CD4-positive, alpha-beta memory T cell (primary cell): ENCODE data around the gene AVEN. TPM values are rescaled to one million over a fixed set of nuclear protein-coding genes. Genes with fewer than 3 reads are reported as not detected.

Experiments
- CTCF ChIA-PET: fragments of 350-600 bp; sonication (Branson Sonifier 250); formaldehyde crosslinking; loops from one replicate; lab custom pipeline; 2021; ENCODE audit warnings: inconsistent platforms; ENCODE audit not compliant: partially characterized antibody; lab: Charles Lee
- POLR2A ChIA-PET: fragments of 350-600 bp; sonication (Branson Sonifier 250); formaldehyde crosslinking; loops from one replicate; lab custom pipeline; 2021; ENCODE audit not compliant: partially characterized antibody; lab: Charles Lee
- DNase-seq, 5 donors: peaks; one replicate each; pipeline versions ENCODE4 v3.0.0 to v3.0.0-alpha.2; 2020 to 2022; ENCODE audit warnings: mixed read lengths in 1 of 5
- H3K27ac ChIP-seq: one replicate; pipeline ENCODE4 v1.7.0; 2013; ENCODE audit warnings: low read depth, low read length
- H3K27me3 ChIP-seq: 2 replicates; pipeline ENCODE4 v1.7.0; 2013; ENCODE audit warnings: mild to moderate bottlenecking, low read length, moderate library complexity; ENCODE audit not compliant: insufficient read depth
- H3K36me3 ChIP-seq: 2 replicates; pipeline ENCODE4 v1.7.0; 2013; ENCODE audit warnings: mild to moderate bottlenecking, low read length, moderate library complexity; ENCODE audit not compliant: insufficient read depth
- H3K4me1 ChIP-seq: 2 replicates; pipeline ENCODE4 v1.7.0; 2013; ENCODE audit warnings: mild to moderate bottlenecking, low read length, moderate library complexity; ENCODE audit not compliant: insufficient read depth
- H3K4me3 ChIP-seq, 2 donors: one replicate each; pipeline ENCODE4 v1.7.0; 2013; ENCODE audit warnings: low read length in 2 of 2, mild to moderate bottlenecking in 1 of 2
- H3K9me3 ChIP-seq, 2 donors: one replicate each; pipeline ENCODE4 v1.7.0; 2013; ENCODE audit warnings: low read length in 2 of 2, control low read depth in 1 of 2; ENCODE audit not compliant: control insufficient read depth in 1 of 2
- H3K27ac Mint-ChIP-seq, 7 donors: one replicate each; pipeline ENCODE4 v1.8.0; 2020 to 2021; ENCODE audit warnings: mixed read lengths in 7 of 7, mild to moderate bottlenecking in 6 of 7, inconsistent platforms in 3 of 7, moderate library complexity in 3 of 7
- H3K27me3 Mint-ChIP-seq, 2 donors: one replicate each; pipeline ENCODE4 v1.8.0; 2020 to 2021; ENCODE audit warnings: mixed read lengths in 2 of 2
- H3K36me3 Mint-ChIP-seq, 2 donors: one replicate each; pipeline ENCODE4 v1.8.0; 2020 to 2021; ENCODE audit warnings: mixed read lengths in 2 of 2, inconsistent platforms in 1 of 2, mild to moderate bottlenecking in 1 of 2
- H3K4me1 Mint-ChIP-seq, 4 donors: one replicate each; pipeline ENCODE4 v1.8.0; 2020 to 2021; ENCODE audit warnings: mixed read lengths in 4 of 4, mild to moderate bottlenecking in 1 of 4
- H3K4me3 Mint-ChIP-seq, 8 donors: one replicate each; pipeline ENCODE4 v1.8.0; 2020 to 2021; ENCODE audit warnings: mixed read lengths in 8 of 8, mild to moderate bottlenecking in 7 of 8, moderate library complexity in 6 of 8, inconsistent platforms in 3 of 8
- H3K9me3 Mint-ChIP-seq, 8 donors: one replicate each; pipeline ENCODE4 v1.8.0; 2020 to 2021; ENCODE audit warnings: mixed read lengths in 8 of 8, mild to moderate bottlenecking in 5 of 8, inconsistent platforms in 3 of 8, moderate library complexity in 1 of 8
- intact Hi-C: fragments of 100-400 bp; cut with micrococcal nuclease; formaldehyde crosslinking; loops from one replicate; pipeline ENCODE4 v1.15.1; 2023
- polyA plus RNA-seq, 2 donors: library from polyadenylated mRNA; unstranded; fragments of 300-500 nt; fragmentation: Illumina TruSeq; gene quantifications; one replicate each; pipeline ENCODE4 v1.2.3, GENCODE V29; 2021
- total RNA-seq, 2 experiments: library from RNA; stranded (reverse); gene quantifications; one replicate each; pipeline ENCODE4 v1.2.3, GENCODE V29; 2021

Gene AVEN
- total and polyA plus RNA-seq, 4 experiments from 2014 or later, result 7.1 to 12.6 (median 9.9) TPM

DNA sequence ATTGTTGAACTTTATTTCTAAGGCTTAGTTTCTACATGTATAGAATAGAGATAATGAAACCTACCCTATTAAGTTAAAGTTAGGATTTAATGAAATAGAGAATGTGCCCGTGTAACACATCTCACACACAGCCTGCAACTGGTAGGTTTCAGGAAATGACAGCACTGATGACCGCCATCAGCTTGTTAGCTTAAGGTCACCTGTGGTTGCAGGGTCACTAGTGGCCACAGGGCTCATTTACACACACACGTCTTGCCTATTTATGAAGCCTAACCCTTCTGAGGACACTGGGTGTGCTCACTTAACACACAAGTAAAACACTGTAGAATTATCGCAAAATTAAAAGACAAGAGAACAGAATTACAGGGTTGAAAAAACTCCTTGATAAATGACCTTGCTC, 50.6 kb downstream of the AVEN start:
- H3K27ac Mint-ChIP-seq, result no peak overlapping the region
- H3K4me1 ChIP-seq, result no peaks in the 10 kb centered on the region
- H3K27me3 ChIP-seq, result no peaks in the 10 kb centered on the region
- peaks cover 0 to 2% (median under 1%) of the 10 kb centered on the region in 4 donors for H3K4me1 Mint-ChIP-seq
- CTCF ChIA-PET, result no interaction called here
- peaks cover 0 to 9% of the 10 kb centered on the region in 2 donors for H3K36me3 Mint-ChIP-seq
- DNase-seq, result no peak
- no peaks in the 10 kb centered on the region for H3K9me3 ChIP-seq
- no peak overlapping the region for H3K4me3 Mint-ChIP-seq
- no peaks in the 10 kb centered on the region for H3K36me3 ChIP-seq
- H3K27ac ChIP-seq, result no peak overlapping the region
- no peaks in the 10 kb centered on the region for H3K9me3 Mint-ChIP-seq
- intact Hi-C loops, result no loop called here
- POLR2A ChIA-PET, result no interaction called here
- H3K27me3 Mint-ChIP-seq, result no peaks in the 10 kb centered on the region
- no peak overlapping the region for H3K4me3 ChIP-seq

DNA sequence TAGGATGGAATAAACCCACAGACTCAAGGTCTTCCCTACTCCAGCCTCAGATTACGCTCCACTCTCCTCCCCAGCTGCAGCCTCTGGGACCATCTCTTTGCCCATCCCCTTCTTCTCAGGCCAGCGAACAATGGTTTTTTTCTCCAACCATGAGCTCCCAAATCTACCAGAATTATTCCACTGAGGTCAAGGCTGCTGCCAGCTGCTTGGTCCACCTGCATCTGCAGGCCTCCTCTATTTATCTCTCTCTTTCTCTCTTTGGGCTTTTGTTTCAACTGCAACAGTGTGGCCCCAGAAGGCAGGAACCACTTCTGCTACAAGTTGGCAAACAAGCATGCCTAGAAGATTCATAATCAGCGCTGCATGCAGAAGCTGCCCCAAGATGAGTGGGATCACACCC, 51.6 kb downstream of the AVEN start:
- no peak overlapping the region for H3K4me3 Mint-ChIP-seq
- intact Hi-C loops, result no loop called here
- CTCF ChIA-PET, result no interaction called here
- Histone ChIP-seq H3K36me3 (no peaks in the 10 kb centered on the region), H3K4me1 (no peaks in the 10 kb centered on the region), H3K27me3 (no peaks in the 10 kb centered on the region), H3K4me3 (no peak overlapping the region), H3K9me3 (no peaks in the 10 kb centered on the region), H3K27ac (no peak overlapping the region)
- POLR2A ChIA-PET, result no interaction called here
- H3K4me1 Mint-ChIP-seq, result peaks cover 0 to 2% (median 0%) of the 10 kb centered on the region in 4 donors
- no peak for DNase-seq
- H3K27me3 Mint-ChIP-seq, result no peaks in the 10 kb centered on the region
- H3K9me3 Mint-ChIP-seq, result no peaks in the 10 kb centered on the region
- no peak overlapping the region for H3K27ac Mint-ChIP-seq
- peaks cover 0 to 5% of the 10 kb centered on the region in 2 donors for H3K36me3 Mint-ChIP-seq

DNA sequence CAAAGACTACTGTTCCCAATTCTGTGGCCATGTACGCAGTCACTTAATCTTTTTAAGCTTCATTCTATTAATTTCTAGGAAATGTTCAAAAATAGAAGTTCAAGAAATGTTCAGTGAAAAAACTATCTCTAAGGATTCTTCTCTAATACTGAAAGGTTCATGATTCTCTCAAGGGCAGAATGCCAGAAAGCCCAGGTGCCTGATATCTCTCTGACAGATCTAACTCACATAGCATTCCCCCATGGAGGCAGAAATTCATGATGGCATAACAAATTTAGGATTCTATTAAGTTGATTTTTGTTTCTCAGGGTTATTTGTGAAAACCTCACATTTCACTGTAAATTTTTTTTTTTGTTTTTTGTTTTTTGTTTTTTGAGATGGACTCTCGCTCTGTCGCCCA, 53.3 kb downstream of the AVEN start:
- intact Hi-C loops, result no loop called here
- Mint-ChIP-seq H3K9me3 (no peaks in the 10 kb centered on the region), H3K27ac (no peak overlapping the region)

DNA sequence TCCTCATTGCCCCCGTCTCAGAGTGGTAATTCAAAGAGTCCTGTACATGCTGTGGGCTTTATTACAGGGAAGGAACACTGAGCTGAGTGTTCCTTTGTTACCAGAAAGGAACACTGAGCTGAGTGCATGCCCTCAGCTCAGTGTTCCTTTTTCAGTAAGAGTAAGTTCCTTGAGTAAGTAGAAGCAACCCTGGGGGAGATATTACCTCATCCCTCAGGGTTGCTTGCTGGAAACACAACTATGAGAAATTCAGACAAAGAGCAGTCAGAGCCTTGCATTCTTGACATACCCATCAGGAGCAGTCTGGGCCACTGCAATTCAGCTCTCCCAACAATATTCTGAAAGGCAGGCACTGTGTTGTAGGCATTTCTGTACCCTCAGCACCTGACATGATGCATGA, 53.7 kb downstream of the AVEN start:
- Histone ChIP-seq H3K27ac (no peak overlapping the region), H3K4me3 (no peak overlapping the region), H3K27me3 (no peaks in the 10 kb centered on the region), H3K4me1 (no peaks in the 10 kb centered on the region), H3K36me3 (no peaks in the 10 kb centered on the region), H3K9me3 (no peaks in the 10 kb centered on the region)
- intact Hi-C loops, result no loop called here
- H3K9me3 Mint-ChIP-seq, result no peaks in the 10 kb centered on the region
- POLR2A ChIA-PET, result no interaction called here
- no peaks in the 10 kb centered on the region for H3K27me3 Mint-ChIP-seq
- H3K4me3 Mint-ChIP-seq, result no peak overlapping the region
- no peak overlapping the region for H3K27ac Mint-ChIP-seq
- peaks cover 0 to 5% of the 10 kb centered on the region in 2 donors for H3K36me3 Mint-ChIP-seq
- DNase-seq, result no peak
- CTCF ChIA-PET, result interaction anchor here (1.4 kb wide), 1 partner anchor 63 kb away, joined by 3 read pairs; no protein-coding TSS in a partner anchor
- H3K4me1 Mint-ChIP-seq, result peaks cover 0 to 2% (median 0%) of the 10 kb centered on the region in 4 donors

More for the DNA sequence above, 53.3 kb downstream of the AVEN start:
- Histone ChIP-seq H3K4me1 (no peaks in the 10 kb centered on the region), H3K27me3 (no peaks in the 10 kb centered on the region), H3K4me3 (no peak overlapping the region), H3K9me3 (no peaks in the 10 kb centered on the region), H3K36me3 (no peaks in the 10 kb centered on the region), H3K27ac (no peak overlapping the region)
- ChIA-PET POLR2A (no interaction called here), CTCF (interaction anchor here (1.4 kb wide), 1 partner anchor 63 kb away, joined by 3 read pairs; no protein-coding TSS in a partner anchor)
- no peak overlapping the region for H3K4me3 Mint-ChIP-seq
- H3K36me3 Mint-ChIP-seq, result peaks cover 0 to 5% of the 10 kb centered on the region in 2 donors
- H3K27me3 Mint-ChIP-seq, result no peaks in the 10 kb centered on the region
- peaks cover 0 to 2% (median 0%) of the 10 kb centered on the region in 4 donors for H3K4me1 Mint-ChIP-seq
- no peak for DNase-seq

DNA sequence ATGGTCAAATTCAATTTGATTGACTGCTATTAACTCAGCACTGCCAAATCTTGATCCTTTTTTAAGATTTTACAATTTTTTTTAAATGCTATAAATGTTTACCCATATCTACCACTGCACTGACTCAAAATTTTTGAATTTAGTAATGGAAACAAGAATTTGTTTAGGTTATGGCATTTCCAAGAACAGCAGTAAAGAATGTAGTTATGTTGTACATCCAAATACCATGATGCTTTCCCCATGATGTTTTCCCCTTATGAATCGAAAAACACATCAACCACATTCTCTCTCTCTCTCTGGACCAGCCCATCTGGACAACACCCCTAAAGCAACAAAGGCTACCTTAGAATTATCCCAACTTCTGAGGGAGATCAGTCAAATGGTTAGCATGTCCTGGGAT, 56.5 kb downstream of the AVEN start:
- Mint-ChIP-seq H3K36me3 (peaks cover 0 to 3% of the 10 kb centered on the region in 2 donors), H3K9me3 (no peaks in the 10 kb centered on the region), H3K27ac (no peak overlapping the region), H3K4me1 (no peaks in the 10 kb centered on the region), H3K27me3 (no peaks in the 10 kb centered on the region), H3K4me3 (no peak overlapping the region)
- CTCF ChIA-PET, result no interaction called here
- intact Hi-C loops, result no loop called here
- no peaks in the 10 kb centered on the region for H3K27me3 ChIP-seq
- POLR2A ChIA-PET, result no interaction called here
- H3K27ac ChIP-seq, result no peak overlapping the region
- no peaks in the 10 kb centered on the region for H3K36me3 ChIP-seq
- no peaks in the 10 kb centered on the region for H3K9me3 ChIP-seq
- H3K4me3 ChIP-seq, result no peak overlapping the region
- H3K4me1 ChIP-seq, result no peaks in the 10 kb centered on the region
- DNase-seq, result no peak

DNA sequence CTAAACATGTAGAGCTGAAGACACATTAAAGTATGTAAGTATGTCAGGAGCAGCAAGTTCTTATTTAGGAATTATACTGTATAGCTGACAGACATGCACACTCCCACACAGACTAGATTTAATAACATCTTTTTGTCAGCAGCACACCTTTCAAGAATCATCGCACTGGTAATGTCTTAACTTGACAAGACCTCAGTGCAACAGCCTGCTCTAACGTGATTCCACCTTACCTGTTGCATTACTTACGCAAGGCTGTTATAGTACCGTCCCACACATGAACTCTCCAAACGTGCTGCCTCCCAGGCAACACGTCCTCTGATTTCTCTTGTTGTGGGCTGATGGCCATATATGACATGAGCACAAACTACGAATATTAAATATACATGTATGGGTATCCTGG, 58.8 kb downstream of the AVEN start:
- Mint-ChIP-seq H3K27me3 (no peaks in the 10 kb centered on the region), H3K4me1 (no peaks in the 10 kb centered on the region), H3K27ac (peak overlapping the region in 1 of 7 donors; percentile 16), H3K36me3 (peaks cover 0 to under 1% of the 10 kb centered on the region in 2 donors), H3K9me3 (no peaks in the 10 kb centered on the region), H3K4me3 (no peak overlapping the region)
- POLR2A ChIA-PET, result no interaction called here
- CTCF ChIA-PET, result no interaction called here
- no peak for DNase-seq
- Histone ChIP-seq H3K27me3 (no peaks in the 10 kb centered on the region), H3K4me1 (no peaks in the 10 kb centered on the region), H3K9me3 (no peaks in the 10 kb centered on the region), H3K36me3 (no peaks in the 10 kb centered on the region), H3K4me3 (no peak overlapping the region), H3K27ac (no peak overlapping the region)
- intact Hi-C loops, result no loop called here

DNA sequence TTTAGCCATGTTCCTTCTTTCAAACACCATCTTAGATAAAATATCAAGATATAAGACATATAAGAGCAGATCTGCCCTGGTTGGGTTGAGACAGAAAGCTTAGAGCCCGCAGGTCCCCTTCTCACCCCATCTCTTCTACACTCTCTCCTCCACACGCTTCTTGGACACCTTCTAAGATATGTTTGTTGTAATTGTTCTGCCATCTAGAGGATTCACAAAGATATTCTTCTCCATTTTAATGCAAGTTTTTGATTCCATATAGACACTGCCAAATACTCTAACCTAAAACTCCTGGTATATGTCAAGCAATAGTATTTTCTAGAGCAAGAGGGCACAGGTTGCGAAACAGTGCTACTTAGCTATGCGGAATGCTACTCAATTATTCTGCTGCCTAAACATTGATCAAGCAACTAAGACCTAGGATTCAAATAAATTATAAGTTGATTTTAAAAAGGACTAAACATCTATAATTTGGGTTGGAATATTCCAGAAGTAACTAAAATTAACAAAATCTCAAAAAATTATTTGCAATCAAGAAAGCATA, 63.9 kb downstream of the AVEN start:
- no peak overlapping the region for H3K4me3 ChIP-seq
- POLR2A ChIA-PET, result no interaction called here
- H3K27ac ChIP-seq, result no peak overlapping the region
- no peaks in the 10 kb centered on the region for H3K27me3 ChIP-seq
- H3K9me3 Mint-ChIP-seq, result no peaks in the 10 kb centered on the region
- no peaks in the 10 kb centered on the region for H3K4me1 Mint-ChIP-seq
- no peak overlapping the region for H3K27ac Mint-ChIP-seq
- no peaks in the 10 kb centered on the region for H3K36me3 ChIP-seq
- CTCF ChIA-PET, result no interaction called here
- DNase-seq, result no peak
- intact Hi-C loops, result no loop called here
- H3K4me3 Mint-ChIP-seq, result no peak overlapping the region
- H3K4me1 ChIP-seq, result no peaks in the 10 kb centered on the region
- H3K27me3 Mint-ChIP-seq, result no peaks in the 10 kb centered on the region
- H3K36me3 Mint-ChIP-seq, result peaks cover 0 to 8% of the 10 kb centered on the region in 2 donors
- no peaks in the 10 kb centered on the region for H3K9me3 ChIP-seq
